Measurements from ENCODE around the gene CACNA1G.
A peak's percentile ranks its signal among the peaks of the same experiment; 100 is the strongest.

CACNA1G gene

GRCh38 chr17:50560185-50560824 is at the start of gene CACNA1G:
Gene CACNA1G, plus strand, starts transcription at chr17:50560715. Its CDS starts 745 bp downstream, at chr17:50561460.
- Histone ChIP-seq H3K4me3 (ENCODE audit: low read depth in 1 of 2, low read length in 2 of 2) (peak within 1 kb of the TSS; percentile 37 to 63), H3K4me1 (ENCODE audit: control insufficient read depth in 1 of 2, insufficient read depth in 2 of 2, low read length in 2 of 2) (peaks cover 9 to 45% of the 10 kb centered on the region in 2 donors), H3K9me3 (ENCODE audit: control insufficient read depth in 1 of 2, low read length in 2 of 2) (no peaks in the 10 kb centered on the region), H3K36me3 (ENCODE audit: control insufficient read depth in 1 of 2, insufficient read depth in 2 of 2, low read length in 2 of 2) (peaks cover 0 to 14% of the 10 kb centered on the region in 2 donors), H3K27ac (ENCODE audit: low read length) (no peak within 1 kb of the TSS), H3K27me3 (ENCODE audit: low read depth, low read length) (peaks cover 32% of the 10 kb centered on the region)

GRCh38 chr17:50511058-50511457 is 49.5 kb upstream of the CACNA1G start:
- Histone ChIP-seq H3K9me3 (ENCODE audit: control insufficient read depth in 1 of 2, low read length in 2 of 2) (no peaks in the 10 kb centered on the region), H3K4me1 (ENCODE audit: control insufficient read depth in 1 of 2, insufficient read depth in 2 of 2, low read length in 2 of 2) (peaks cover 7 to 8% of the 10 kb centered on the region in 2 donors), H3K4me3 (ENCODE audit: low read depth in 1 of 2, low read length in 2 of 2) (no peak overlapping the region), H3K27ac (ENCODE audit: low read length) (no peak overlapping the region), H3K27me3 (ENCODE audit: low read depth, low read length) (no peaks in the 10 kb centered on the region), H3K36me3 (ENCODE audit: control insufficient read depth in 1 of 2, insufficient read depth in 2 of 2, low read length in 2 of 2) (no peaks in the 10 kb centered on the region)

GRCh38 chr17:50513495-50513894 is 47.0 kb upstream of the CACNA1G start:
- H3K36me3 ChIP-seq (ENCODE audit: control insufficient read depth in 1 of 2, insufficient read depth in 2 of 2, low read length in 2 of 2), result no peaks in the 10 kb centered on the region
- no peaks in the 10 kb centered on the region for H3K27me3 ChIP-seq (ENCODE audit: low read depth, low read length)
- H3K27ac ChIP-seq (ENCODE audit: low read length), result no peak overlapping the region
- no peak overlapping the region for H3K4me3 ChIP-seq (ENCODE audit: low read depth in 1 of 2, low read length in 2 of 2)
- H3K4me1 ChIP-seq (ENCODE audit: control insufficient read depth in 1 of 2, insufficient read depth in 2 of 2, low read length in 2 of 2), result peaks cover 7 to 8% of the 10 kb centered on the region in 2 donors
- H3K9me3 ChIP-seq (ENCODE audit: control insufficient read depth in 1 of 2, low read length in 2 of 2), result no peaks in the 10 kb centered on the region

GRCh38 chr17:50514388-50514787 is 46.1 kb upstream of the CACNA1G start:
- Histone ChIP-seq H3K27ac (ENCODE audit: low read length) (no peak overlapping the region), H3K4me1 (ENCODE audit: control insufficient read depth in 1 of 2, insufficient read depth in 2 of 2, low read length in 2 of 2) (peaks cover 0 to 3% of the 10 kb centered on the region in 2 donors)

GRCh38 chr17:50514936-50515702 is 45.4 kb upstream of the CACNA1G start:
- no peak overlapping the region for H3K4me3 ChIP-seq (ENCODE audit: low read depth in 1 of 2, low read length in 2 of 2)
- no peaks in the 10 kb centered on the region for H3K9me3 ChIP-seq (ENCODE audit: control insufficient read depth in 1 of 2, low read length in 2 of 2)
- no peaks in the 10 kb centered on the region for H3K36me3 ChIP-seq (ENCODE audit: control insufficient read depth in 1 of 2, insufficient read depth in 2 of 2, low read length in 2 of 2)
- no peak overlapping the region for H3K27ac ChIP-seq (ENCODE audit: low read length)
- H3K27me3 ChIP-seq (ENCODE audit: low read depth, low read length), result no peaks in the 10 kb centered on the region
- H3K4me1 ChIP-seq (ENCODE audit: control insufficient read depth in 1 of 2, insufficient read depth in 2 of 2, low read length in 2 of 2), result peaks cover 0 to 3% of the 10 kb centered on the region in 2 donors

More at GRCh38 chr17:50514388-50514787, 46.1 kb upstream of the CACNA1G start:
- Histone ChIP-seq H3K36me3 (ENCODE audit: control insufficient read depth in 1 of 2, insufficient read depth in 2 of 2, low read length in 2 of 2) (no peaks in the 10 kb centered on the region), H3K9me3 (ENCODE audit: control insufficient read depth in 1 of 2, low read length in 2 of 2) (no peaks in the 10 kb centered on the region), H3K27me3 (ENCODE audit: low read depth, low read length) (no peaks in the 10 kb centered on the region), H3K4me3 (ENCODE audit: low read depth in 1 of 2, low read length in 2 of 2) (no peak overlapping the region)

- peaks cover 0 to 3% of the 10 kb centered on the region in 2 donors for H3K4me1 ChIP-seq (ENCODE audit: control insufficient read depth in 1 of 2, insufficient read depth in 2 of 2, low read length in 2 of 2)
- no peaks in the 10 kb centered on the region for H3K36me3 ChIP-seq (ENCODE audit: control insufficient read depth in 1 of 2, insufficient read depth in 2 of 2, low read length in 2 of 2)
- no peak overlapping the region for H3K4me3 ChIP-seq (ENCODE audit: low read depth in 1 of 2, low read length in 2 of 2)
- no peaks in the 10 kb centered on the region for H3K9me3 ChIP-seq (ENCODE audit: control insufficient read depth in 1 of 2, low read length in 2 of 2)
- no peak overlapping the region for H3K27ac ChIP-seq (ENCODE audit: low read length)
- H3K27me3 ChIP-seq (ENCODE audit: low read depth, low read length), result no peaks in the 10 kb centered on the region
These were observed 43.5 kb upstream of the CACNA1G start for GRCh38 chr17:50517011-50517410.

- H3K4me1 ChIP-seq (ENCODE audit: control insufficient read depth in 1 of 2, insufficient read depth in 2 of 2, low read length in 2 of 2), result peaks cover 0 to 3% of the 10 kb centered on the region in 2 donors
- no peak overlapping the region for H3K4me3 ChIP-seq (ENCODE audit: low read depth in 1 of 2, low read length in 2 of 2)
- H3K27me3 ChIP-seq (ENCODE audit: low read depth, low read length), result no peaks in the 10 kb centered on the region
- H3K9me3 ChIP-seq (ENCODE audit: control insufficient read depth in 1 of 2, low read length in 2 of 2), result no peaks in the 10 kb centered on the region
- no peak overlapping the region for H3K27ac ChIP-seq (ENCODE audit: low read length)
- H3K36me3 ChIP-seq (ENCODE audit: control insufficient read depth in 1 of 2, insufficient read depth in 2 of 2, low read length in 2 of 2), result no peaks in the 10 kb centered on the region
These were observed 42.8 kb upstream of the CACNA1G start for GRCh38 chr17:50517504-50518383.

GRCh38 chr17:50518384-50519023 is 42.0 kb upstream of the CACNA1G start:
- Histone ChIP-seq H3K9me3 (ENCODE audit: control insufficient read depth in 1 of 2, low read length in 2 of 2) (no peaks in the 10 kb centered on the region), H3K27ac (ENCODE audit: low read length) (no peak overlapping the region), H3K4me1 (ENCODE audit: control insufficient read depth in 1 of 2, insufficient read depth in 2 of 2, low read length in 2 of 2) (peaks cover 0 to 3% of the 10 kb centered on the region in 2 donors), H3K36me3 (ENCODE audit: control insufficient read depth in 1 of 2, insufficient read depth in 2 of 2, low read length in 2 of 2) (no peaks in the 10 kb centered on the region), H3K4me3 (ENCODE audit: low read depth in 1 of 2, low read length in 2 of 2) (no peak overlapping the region), H3K27me3 (ENCODE audit: low read depth, low read length) (no peaks in the 10 kb centered on the region)

GRCh38 chr17:50519141-50519834 is 41.2 kb upstream of the CACNA1G start:
- no peak overlapping the region for H3K4me3 ChIP-seq (ENCODE audit: low read depth in 1 of 2, low read length in 2 of 2)
- no peaks in the 10 kb centered on the region for H3K27me3 ChIP-seq (ENCODE audit: low read depth, low read length)
- H3K4me1 ChIP-seq (ENCODE audit: control insufficient read depth in 1 of 2, insufficient read depth in 2 of 2, low read length in 2 of 2), result peaks cover 0 to 3% of the 10 kb centered on the region in 2 donors
- H3K36me3 ChIP-seq (ENCODE audit: control insufficient read depth in 1 of 2, insufficient read depth in 2 of 2, low read length in 2 of 2), result no peaks in the 10 kb centered on the region
- H3K27ac ChIP-seq (ENCODE audit: low read length), result no peak overlapping the region
- no peaks in the 10 kb centered on the region for H3K9me3 ChIP-seq (ENCODE audit: control insufficient read depth in 1 of 2, low read length in 2 of 2)

GRCh38 chr17:50520483-50520882 is 40.0 kb upstream of the CACNA1G start:
- Histone ChIP-seq H3K36me3 (ENCODE audit: control insufficient read depth in 1 of 2, insufficient read depth in 2 of 2, low read length in 2 of 2) (no peaks in the 10 kb centered on the region), H3K27me3 (ENCODE audit: low read depth, low read length) (no peaks in the 10 kb centered on the region), H3K4me1 (ENCODE audit: control insufficient read depth in 1 of 2, insufficient read depth in 2 of 2, low read length in 2 of 2) (no peaks in the 10 kb centered on the region), H3K27ac (ENCODE audit: low read length) (no peak overlapping the region), H3K4me3 (ENCODE audit: low read depth in 1 of 2, low read length in 2 of 2) (no peak overlapping the region), H3K9me3 (ENCODE audit: control insufficient read depth in 1 of 2, low read length in 2 of 2) (no peaks in the 10 kb centered on the region)
